Adrenal gland (tissue), 12 donors: ENCODE results near the gene SYNDIG1. TPM values are rescaled to one million over a fixed set of nuclear protein-coding genes. Genes with fewer than 3 reads are reported as not detected.

Experiments
- DNase-seq, 7 donors: peaks; one replicate each; pipeline ENCODE4 v3.0.0-alpha.2; 2019 to 2020
- H3K27ac ChIP-seq, 5 donors: fragments of 200-600 bp; sonication (generic) in 4 of 5; 1 replicate in 3 of 5; 2 replicates in 2 of 5; pipeline versions ENCODE4 v1.5.1 to v1.8.0; 2016 to 2020; ENCODE audit warnings: mild to moderate bottlenecking in 1 of 5
- H3K27me3 ChIP-seq: fragments of 200-600 bp; 2 replicates; pipeline ENCODE4 v1.8.0; 2021
- H3K36me3 ChIP-seq, 2 donors: fragments of 200-600 bp; replicated peaks in 1 of 2; 1 replicate in 1 of 2; 2 replicates in 1 of 2; pipeline versions ENCODE4 v1.5.1 to v1.8.0; 2018 to 2022
- H3K4me1 ChIP-seq, 2 donors: fragments of 200-600 bp; replicated peaks in 1 of 2; 1 replicate in 1 of 2; 2 replicates in 1 of 2; pipeline versions ENCODE4 v1.5.1 to v1.8.0; 2018 to 2021
- H3K4me3 ChIP-seq, 4 donors: fragments of 200-600 bp; sonication (generic) in 3 of 4; one replicate each; pipeline ENCODE4 v1.5.1; 2016 to 2018
- H3K9me3 ChIP-seq, 3 donors: fragments of 200-600 bp; sonication (generic) in 1 of 3; replicated peaks in 1 of 3; 1 replicate in 2 of 3; 2 replicates in 1 of 3; pipeline versions ENCODE4 v1.5.1 to v1.8.0; 2016 to 2021
- POLR2A ChIP-seq, 2 donors: fragments of 450-650 bp; IDR thresholded peaks; one replicate each; pipeline ENCODE4 v1.6.1; 2017; ENCODE audit warnings: antibody characterized with exemption in 2 of 2, mild to moderate bottlenecking in 2 of 2, moderate library complexity in 1 of 2
- WGBS, 4 donors: extraction: QIAGEN DNeasy Blood & Tissue Kit in 2 of 4; methylation state at CpG; one replicate each; pipeline versions ENCODE4 v1.1.5 to v1.1.7; 2013 to 2017; 5-methylcytosine and 5-hydroxymethylcytosine counted together
- intact Hi-C, 2 donors: fragments of 100-400 bp; cut with DNase I; formaldehyde crosslinking; loops; one replicate each; pipeline versions ENCODE4 v1.14.1 to v1.15.0; 2022 to 2023
- polyA plus RNA-seq, 3 donors: library from polyadenylated mRNA; stranded (reverse); fragments of 200-250 nt in 2 of 3; fragments of 350-450 nt in 1 of 3; fragmentation: Illumina TruSeq in 1 of 3; extraction: RNeasy Lipid Tissue Mini Kit (QIAGEN cat#74804) in 1 of 3; gene quantifications; one replicate each; pipeline ENCODE4 v1.2.3, GENCODE V29; 2013 to 2014
- total RNA-seq, 9 donors: library from RNA; depleted of rRNA in 4 of 9; stranded (reverse); fragments of >200 nt in 4 of 9; fragments of 120-200 nt in 1 of 9; fragmentation: NEBNext Ultra II Directional in 1 of 9; extraction: Animal tissue kit (Norgen Biotek cat#: 25700) in 1 of 9; gene quantifications; one replicate each; pipeline versions ENCODE4 v1.1.0 to v1.2.4, GENCODE V29; 2013 to 2023
- TF ChIP-seq, protein P1 (sequence below), 6 experiments: fragments of 450-650 bp in 4 of 6; fragments of 200-600 bp in 2 of 6; sonication (generic) in 1 of 6; IDR thresholded peaks; 1 replicate in 5 of 6; 2 replicates in 1 of 6; pipeline versions ENCODE4 v1.5.1 to v1.8.0; 2016 to 2021; ENCODE audit warnings: antibody characterized with exemption in 6 of 6, mild to moderate bottlenecking in 2 of 6, moderate library complexity in 1 of 6
- donor health status: healthy with polysubstance abuse.
- donor health status: Bipolar disorder and iron deficiency.
- donor health status: DM: yes; HTN: yes; CAD: no.
- donor health status: DM: no; HTN: no; CAD: no.
- donor health status: DM: no; HTN: no; CAD: no.
- donor health status: DM: yes; HTN: yes; CAD: no.

The SYNDIG1 gene
- total and polyA plus RNA-seq, 12 donors, result 0.26 to 3.6 (median 0.76) TPM

DNA sequence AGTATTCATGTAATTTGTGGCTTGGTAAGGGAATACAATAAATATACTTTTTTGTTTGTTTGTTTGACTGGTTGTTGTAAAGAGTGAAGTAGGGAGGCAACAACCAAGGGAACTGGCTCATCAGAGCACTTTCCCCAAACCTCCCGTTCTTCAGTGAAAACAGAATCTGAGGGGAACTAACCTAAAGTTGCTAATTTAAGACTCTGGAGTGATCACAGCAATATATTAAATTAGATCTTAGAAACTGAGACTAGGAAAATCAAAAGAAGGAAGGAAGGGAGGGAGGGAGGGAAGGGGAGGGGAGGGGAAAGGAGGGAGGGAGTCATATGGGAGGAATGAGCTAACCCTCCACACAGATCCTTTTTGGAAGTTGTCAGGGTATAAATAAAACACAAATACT lies 144.9 kb downstream of the SYNDIG1 start:
- 32 to 74% (median 52%) methylated on average over 1 of the region's 1 CpG for whole genome bisulfite sequencing, 4 donors
- intact Hi-C loops, result loop anchor here in 1 of 2 donors (10.0 kb wide), 1 partner anchor 50 kb away; no protein-coding TSS in a partner anchor

DNA sequence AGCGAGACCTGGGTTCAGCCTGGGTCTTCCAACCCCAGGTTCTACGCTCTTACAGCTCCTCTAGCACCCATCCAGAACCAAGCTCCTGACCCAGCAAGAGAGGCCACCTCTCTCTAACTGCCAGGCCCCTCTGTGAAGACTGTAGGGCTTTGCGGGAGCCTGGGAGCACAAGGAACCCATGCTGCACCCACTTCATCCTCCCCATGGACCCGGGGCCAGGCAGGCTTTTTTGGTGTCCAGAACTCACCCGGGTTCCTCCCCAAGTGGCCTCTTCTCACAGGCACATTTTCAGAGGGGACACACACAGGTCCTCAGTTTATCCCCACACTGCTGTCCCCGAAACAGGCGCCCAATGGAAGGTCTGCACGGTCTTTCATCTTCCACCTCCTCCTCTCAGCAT lies 145.9 kb downstream of the SYNDIG1 start:
- DNase-seq, result no peak
- Histone ChIP-seq H3K4me3 (no peak overlapping the region), H3K4me1 (no peaks in the 10 kb centered on the region), H3K27me3 (no peaks in the 10 kb centered on the region), H3K9me3 (no peaks in the 10 kb centered on the region), H3K27ac (no peak overlapping the region), H3K36me3 (no peaks in the 10 kb centered on the region)
- intact Hi-C loops, result loop anchor here in 1 of 2 donors (10.0 kb wide), 1 partner anchor 49 kb away; no protein-coding TSS in a partner anchor
- 79 to 87% (median 84%) methylated on average over 6 to 8 of the region's 8 CpGs for WGBS, 4 donors
- TF ChIP-seq POLR2A (IDR thresholded peaks at IDR 0.05), result no peak
- TF ChIP-seq, protein P1, sequence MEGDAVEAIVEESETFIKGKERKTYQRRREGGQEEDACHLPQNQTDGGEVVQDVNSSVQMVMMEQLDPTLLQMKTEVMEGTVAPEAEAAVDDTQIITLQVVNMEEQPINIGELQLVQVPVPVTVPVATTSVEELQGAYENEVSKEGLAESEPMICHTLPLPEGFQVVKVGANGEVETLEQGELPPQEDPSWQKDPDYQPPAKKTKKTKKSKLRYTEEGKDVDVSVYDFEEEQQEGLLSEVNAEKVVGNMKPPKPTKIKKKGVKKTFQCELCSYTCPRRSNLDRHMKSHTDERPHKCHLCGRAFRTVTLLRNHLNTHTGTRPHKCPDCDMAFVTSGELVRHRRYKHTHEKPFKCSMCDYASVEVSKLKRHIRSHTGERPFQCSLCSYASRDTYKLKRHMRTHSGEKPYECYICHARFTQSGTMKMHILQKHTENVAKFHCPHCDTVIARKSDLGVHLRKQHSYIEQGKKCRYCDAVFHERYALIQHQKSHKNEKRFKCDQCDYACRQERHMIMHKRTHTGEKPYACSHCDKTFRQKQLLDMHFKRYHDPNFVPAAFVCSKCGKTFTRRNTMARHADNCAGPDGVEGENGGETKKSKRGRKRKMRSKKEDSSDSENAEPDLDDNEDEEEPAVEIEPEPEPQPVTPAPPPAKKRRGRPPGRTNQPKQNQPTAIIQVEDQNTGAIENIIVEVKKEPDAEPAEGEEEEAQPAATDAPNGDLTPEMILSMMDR (IDR thresholded peaks at IDR 0.05), result no peak

More for the DNA sequence above, 144.9 kb downstream of the SYNDIG1 start:
- no peak for DNase-seq
- Histone ChIP-seq H3K4me3 (no peak overlapping the region), H3K4me1 (no peaks in the 10 kb centered on the region), H3K27ac (no peak overlapping the region), H3K27me3 (no peaks in the 10 kb centered on the region), H3K9me3 (no peaks in the 10 kb centered on the region), H3K36me3 (no peaks in the 10 kb centered on the region)
- no peak for TF ChIP-seq POLR2A (IDR thresholded peaks at IDR 0.05)
- TF ChIP-seq, protein P1 (IDR thresholded peaks at IDR 0.05), result no peak

DNA sequence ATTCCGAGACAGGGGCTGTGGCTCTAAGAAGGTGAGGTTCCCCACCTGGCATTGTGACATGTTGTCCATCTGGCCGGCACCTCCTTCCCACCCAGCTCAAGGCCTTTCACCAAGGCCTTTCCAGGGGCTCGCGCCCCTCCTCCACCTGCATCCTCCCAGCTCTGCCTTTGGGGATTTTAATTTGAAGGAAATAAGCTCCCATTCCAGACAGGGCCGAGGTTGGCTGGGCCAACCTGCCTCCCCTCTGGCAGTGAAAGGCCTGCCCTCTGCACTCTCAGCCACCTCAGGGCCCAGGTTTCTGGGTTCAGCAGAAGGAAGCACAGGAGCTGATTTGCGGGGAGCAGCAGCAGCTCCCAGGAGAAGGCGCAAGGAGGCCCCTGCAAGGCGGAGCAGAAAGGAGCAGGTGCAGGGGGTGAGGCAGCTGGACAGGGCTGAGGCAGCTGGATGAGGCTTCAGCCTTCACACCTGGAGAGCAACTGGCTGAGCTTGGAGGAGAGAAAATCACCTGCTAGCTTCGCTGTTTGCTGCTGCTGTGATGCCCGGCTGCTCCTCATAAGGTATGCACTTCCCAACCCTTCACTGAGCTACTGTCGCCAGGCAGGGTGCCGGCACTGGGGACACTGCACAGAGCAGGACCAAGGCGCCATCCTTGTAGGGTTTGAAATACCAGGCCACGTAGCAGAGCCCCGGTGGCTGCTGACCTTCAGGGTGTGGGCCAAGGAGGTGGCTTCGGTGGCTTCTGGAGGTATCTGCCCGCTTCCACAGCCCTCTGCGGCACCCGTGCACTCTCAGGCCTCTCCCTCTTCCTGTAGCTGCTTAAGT lies 147.0 kb downstream of the SYNDIG1 start:
- Histone ChIP-seq H3K4me3 (no peak overlapping the region), H3K36me3 (no peaks in the 10 kb centered on the region), H3K9me3 (no peaks in the 10 kb centered on the region), H3K27me3 (no peaks in the 10 kb centered on the region), H3K27ac (no peak overlapping the region), H3K4me1 (no peaks in the 10 kb centered on the region)
- intact Hi-C loops, result loop anchor here in 1 of 2 donors (10.0 kb wide), 1 partner anchor 48 kb away; no protein-coding TSS in a partner anchor
- TF ChIP-seq, protein P1 (IDR thresholded peaks at IDR 0.05), result no peak
- no peak for TF ChIP-seq POLR2A (IDR thresholded peaks at IDR 0.05)
- 64 to 89% (median 75%) methylated on average over 6 to 19 of the region's 19 CpGs for WGBS, 4 donors
- no peak for DNase-seq

DNA sequence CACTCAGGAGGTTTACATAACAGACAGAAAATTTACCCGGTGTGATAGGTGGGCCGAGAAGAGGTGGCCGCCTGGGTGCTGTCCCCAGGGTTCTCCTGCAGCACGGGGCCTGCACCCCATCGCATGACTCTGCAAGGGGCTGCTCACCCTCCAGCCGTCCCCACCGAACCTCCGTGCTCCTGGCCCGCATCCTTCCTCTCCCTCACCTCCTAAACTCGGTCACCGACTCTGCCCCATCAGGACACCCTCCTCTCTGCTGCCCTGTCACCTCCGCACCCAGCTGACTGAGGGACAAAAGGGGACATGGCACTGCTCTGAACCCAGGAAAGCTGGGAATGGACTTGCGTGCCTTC lies 147.6 kb downstream of the SYNDIG1 start:
- no peaks in the 10 kb centered on the region for H3K27me3 ChIP-seq
- H3K9me3 ChIP-seq, result no peaks in the 10 kb centered on the region
- WGBS, 4 donors, result 79 to 91% (median 80%) methylated on average over 9 to 13 of the region's 13 CpGs
- DNase-seq, result no peak
- no peak overlapping the region for H3K4me3 ChIP-seq
- H3K27ac ChIP-seq, result no peak overlapping the region
- H3K36me3 ChIP-seq, result no peaks in the 10 kb centered on the region
- TF ChIP-seq, protein P1 (IDR thresholded peaks at IDR 0.05), result no peak
- no peak for TF ChIP-seq POLR2A (IDR thresholded peaks at IDR 0.05)
- no peaks in the 10 kb centered on the region for H3K4me1 ChIP-seq
- intact Hi-C loops, result loop anchor here in 1 of 2 donors (10.0 kb wide), 1 partner anchor 48 kb away; no protein-coding TSS in a partner anchor
